ENCODE results near the gene SLC26A3.
"Not testable (repeated sequence)": the region's sequence is repeated elsewhere in the genome, so short reads cannot be mapped to it uniquely, and the experiment has no call there.

The SLC26A3 gene

DNA sequence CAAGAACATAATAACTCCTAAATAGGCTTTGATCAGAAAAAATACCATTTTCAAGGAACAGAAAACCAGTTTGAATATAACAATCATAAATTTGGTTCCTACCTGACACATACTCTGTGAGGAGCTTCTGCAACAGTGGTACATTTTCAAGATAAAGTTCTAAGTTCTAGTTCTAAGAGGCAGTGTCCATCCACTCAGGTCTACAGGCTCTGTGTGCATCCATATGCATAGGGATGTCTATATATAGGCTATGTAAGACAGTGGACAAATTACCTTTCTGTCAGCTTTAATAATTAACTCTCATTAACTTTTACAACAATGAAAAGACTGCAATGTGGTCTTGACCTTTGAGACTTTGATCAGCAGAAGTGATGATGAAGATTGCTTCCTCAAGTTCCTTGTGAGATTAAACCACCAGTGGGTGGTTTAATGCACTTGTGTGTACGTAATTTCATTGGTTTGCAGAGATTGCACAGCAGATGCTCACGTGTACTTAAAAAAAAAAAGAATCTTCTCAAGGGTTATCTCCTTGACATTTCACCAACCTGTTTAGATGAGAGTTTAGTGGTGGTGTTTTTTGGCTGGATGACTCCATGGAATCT, at the start of gene SLC26A3:
Gene SLC26A3 (minus strand): TSS at position 215 of the 602 bp plus-strand sequence. CDS start 8,714 bp downstream, outside the sequence.
- DNase-seq (ENCODE audit: low read depth): no peak
- no peak within 1 kb of the TSS for H3K4me3 ChIP-seq (ENCODE audit: low read depth, low read length)
- TF ChIP-seq, protein P1, sequence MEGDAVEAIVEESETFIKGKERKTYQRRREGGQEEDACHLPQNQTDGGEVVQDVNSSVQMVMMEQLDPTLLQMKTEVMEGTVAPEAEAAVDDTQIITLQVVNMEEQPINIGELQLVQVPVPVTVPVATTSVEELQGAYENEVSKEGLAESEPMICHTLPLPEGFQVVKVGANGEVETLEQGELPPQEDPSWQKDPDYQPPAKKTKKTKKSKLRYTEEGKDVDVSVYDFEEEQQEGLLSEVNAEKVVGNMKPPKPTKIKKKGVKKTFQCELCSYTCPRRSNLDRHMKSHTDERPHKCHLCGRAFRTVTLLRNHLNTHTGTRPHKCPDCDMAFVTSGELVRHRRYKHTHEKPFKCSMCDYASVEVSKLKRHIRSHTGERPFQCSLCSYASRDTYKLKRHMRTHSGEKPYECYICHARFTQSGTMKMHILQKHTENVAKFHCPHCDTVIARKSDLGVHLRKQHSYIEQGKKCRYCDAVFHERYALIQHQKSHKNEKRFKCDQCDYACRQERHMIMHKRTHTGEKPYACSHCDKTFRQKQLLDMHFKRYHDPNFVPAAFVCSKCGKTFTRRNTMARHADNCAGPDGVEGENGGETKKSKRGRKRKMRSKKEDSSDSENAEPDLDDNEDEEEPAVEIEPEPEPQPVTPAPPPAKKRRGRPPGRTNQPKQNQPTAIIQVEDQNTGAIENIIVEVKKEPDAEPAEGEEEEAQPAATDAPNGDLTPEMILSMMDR (IDR thresholded peaks at IDR 0.05; ENCODE audit: insufficient read depth, low read depth, low read length, missing control alignments): no peak

DNA sequence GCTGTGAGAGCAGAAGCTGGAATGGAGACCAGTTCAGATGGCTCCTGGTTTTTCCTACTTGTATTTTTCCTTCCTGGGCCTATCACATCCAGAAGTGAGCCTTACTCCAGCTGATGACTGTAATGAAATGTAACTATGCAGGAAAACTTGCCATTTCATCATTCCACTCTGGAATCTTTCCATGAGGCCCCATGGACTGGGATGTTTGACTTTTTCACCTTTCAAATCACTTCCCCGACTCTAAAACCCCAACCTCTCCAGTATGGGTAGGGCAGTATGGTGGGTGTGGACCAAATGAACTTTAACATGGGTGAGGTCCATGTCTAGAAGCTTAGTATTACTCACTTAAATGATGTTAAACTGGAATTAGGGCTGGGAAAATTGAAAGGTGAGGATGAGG, 47.6 kb upstream of the SLC26A3 start:
- no peak overlapping the region for H3K4me3 ChIP-seq (ENCODE audit: low read depth, low read length)
- TF ChIP-seq, protein P1 (IDR thresholded peaks at IDR 0.05; ENCODE audit: insufficient read depth, low read depth, low read length, missing control alignments): no peak
- no peak for DNase-seq (ENCODE audit: low read depth)

DNA sequence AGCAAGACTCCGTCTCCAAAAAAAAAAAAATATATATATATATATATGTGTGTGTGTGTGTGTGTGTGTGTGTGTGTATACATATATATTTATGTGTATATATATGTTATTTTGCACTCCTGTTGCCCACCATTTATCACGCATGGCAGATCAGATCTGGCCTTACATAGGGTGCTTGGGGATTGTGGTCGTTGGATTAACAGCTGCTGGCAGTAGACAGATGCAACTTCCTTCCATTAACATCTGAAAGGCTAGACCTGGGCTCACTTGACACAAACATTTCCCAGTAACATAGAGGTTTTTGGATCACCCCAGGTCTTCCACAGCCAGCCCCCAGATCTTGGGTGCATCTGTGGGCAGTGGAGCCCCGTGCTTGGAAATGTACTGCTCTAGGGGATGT, 47.2 kb upstream of the SLC26A3 start:
- no peak for DNase-seq (ENCODE audit: low read depth)
- H3K4me3 ChIP-seq (ENCODE audit: low read depth, low read length): no peak overlapping the region
- TF ChIP-seq, protein P1 (IDR thresholded peaks at IDR 0.05; ENCODE audit: insufficient read depth, low read depth, low read length, missing control alignments): no peak

DNA sequence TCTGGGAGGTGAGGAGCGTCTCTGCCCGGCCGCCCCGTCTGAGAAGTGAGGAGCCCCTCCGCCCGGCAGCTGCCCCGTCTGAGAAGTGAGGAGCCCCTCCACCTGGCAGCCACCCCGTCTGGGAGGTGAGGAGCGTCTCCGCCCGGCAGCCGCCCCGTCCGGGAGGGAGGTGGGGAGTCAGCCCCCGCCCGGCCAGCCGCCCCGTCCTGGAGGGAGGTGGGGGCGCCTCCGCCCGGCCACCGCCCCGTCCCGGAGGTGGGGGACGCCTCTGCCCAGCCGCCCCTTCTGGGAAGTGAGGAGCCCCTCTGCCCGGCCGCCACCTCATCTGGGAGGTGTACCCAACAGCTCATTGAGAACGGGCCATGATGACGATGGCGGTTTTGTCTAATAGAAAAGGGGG, 45.2 kb upstream of the SLC26A3 start:
- H3K4me3 ChIP-seq (ENCODE audit: low read depth, low read length); DNase-seq (ENCODE audit: low read depth): not testable (repeated sequence)

DNA sequence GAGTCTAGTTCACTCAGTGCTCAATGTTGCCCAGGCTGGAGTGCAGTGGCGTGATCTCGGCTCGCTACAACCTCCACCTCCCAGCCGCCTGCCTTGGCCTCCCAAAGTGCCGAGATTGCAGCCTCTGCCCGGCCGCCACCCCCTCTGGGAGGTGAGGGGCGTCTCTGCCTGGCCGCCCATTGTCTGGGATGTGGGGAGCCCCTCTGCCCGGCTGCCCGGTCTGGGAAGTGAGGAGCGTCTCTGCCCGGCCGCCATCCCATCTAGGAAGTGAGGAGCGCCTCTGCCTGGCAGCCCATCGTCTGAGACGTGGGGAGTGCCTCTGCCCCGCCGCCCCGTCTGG, 44.8 kb upstream of the SLC26A3 start:
- not testable (repeated sequence) for H3K4me3 ChIP-seq (ENCODE audit: low read depth, low read length)

DNA sequence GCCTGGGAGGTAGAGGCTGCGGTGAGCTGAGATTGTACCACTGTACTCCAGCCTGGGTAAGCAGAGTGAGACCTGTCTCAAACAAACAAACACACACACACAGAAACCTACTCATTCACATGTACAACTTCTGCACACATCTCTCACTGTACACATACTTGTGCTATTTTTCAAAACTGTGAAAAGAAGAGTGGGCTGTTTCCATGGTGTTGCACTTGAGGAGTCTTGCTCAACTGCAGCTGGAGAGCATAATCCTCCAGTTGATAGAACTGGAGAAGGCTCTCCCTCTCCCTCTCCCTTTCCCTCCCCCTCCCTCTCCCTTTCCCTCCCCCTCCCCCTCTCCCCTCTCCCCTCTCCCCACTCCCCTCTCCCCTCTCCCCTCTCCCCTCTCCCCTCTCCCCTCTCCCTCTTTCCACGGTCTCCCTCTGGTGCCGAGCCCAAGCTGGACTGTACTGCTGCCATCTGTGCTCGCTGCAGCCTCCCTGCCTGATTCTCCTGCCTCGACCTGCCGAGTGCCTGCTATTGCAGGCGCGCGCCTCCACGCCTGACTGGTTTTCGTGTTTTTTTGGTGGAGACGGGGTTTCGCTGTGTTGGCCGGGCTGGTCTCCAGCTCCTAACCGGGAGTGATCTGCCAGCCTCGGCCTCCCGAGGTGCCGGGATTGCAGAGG, 44.3 kb upstream of the SLC26A3 start:
- no peak overlapping the region for H3K4me3 ChIP-seq (ENCODE audit: low read depth, low read length)
- DNase-seq (ENCODE audit: low read depth): no peak
- TF ChIP-seq, protein P1 (IDR thresholded peaks at IDR 0.05; ENCODE audit: insufficient read depth, low read depth, low read length, missing control alignments): no peak

More for the DNA sequence above, 44.8 kb upstream of the SLC26A3 start:
- not testable (repeated sequence) for DNase-seq (ENCODE audit: low read depth)

DNA sequence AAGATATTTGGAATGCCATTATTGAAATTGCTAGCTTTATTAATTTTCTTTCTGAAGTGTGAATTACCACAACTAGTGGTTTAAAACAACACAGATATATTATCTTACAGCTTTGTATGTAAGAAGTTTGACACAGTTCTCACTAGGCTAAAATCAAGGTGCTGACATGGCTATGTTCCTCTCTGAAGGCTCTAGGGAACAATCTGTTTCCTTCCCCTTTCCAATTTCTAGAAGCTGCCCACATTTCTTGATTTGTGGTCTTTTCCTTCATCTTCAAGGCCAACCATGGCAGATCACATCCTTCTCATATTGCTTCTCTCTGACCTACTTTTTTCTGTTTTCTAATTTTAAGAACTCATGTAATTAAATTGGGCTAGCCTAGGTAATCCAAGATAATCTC, 43.3 kb upstream of the SLC26A3 start:
- H3K4me3 ChIP-seq (ENCODE audit: low read depth, low read length): no peak overlapping the region
- DNase-seq (ENCODE audit: low read depth): no peak
- TF ChIP-seq, protein P1 (IDR thresholded peaks at IDR 0.05; ENCODE audit: insufficient read depth, low read depth, low read length, missing control alignments): no peak

DNA sequence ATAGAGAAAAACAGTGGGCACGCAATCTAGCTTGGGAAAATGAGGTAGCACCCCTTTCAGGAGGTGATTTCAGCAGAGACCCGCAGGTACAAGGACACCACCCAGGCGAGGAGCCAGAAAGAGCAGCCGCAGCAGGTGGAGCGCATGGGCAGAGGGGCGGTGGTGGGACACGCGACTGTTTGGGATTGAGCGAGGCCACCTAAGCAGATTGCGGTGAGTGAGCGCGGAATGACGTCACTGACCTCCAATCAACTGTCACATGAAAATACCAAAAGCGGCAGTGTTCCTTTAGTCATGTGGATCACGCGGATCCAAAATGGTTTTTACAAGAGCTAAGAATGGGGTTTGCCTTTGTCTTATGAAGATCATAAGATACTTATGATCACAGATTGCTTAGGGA, 40.2 kb upstream of the SLC26A3 start:
- TF ChIP-seq, protein P1 (IDR thresholded peaks at IDR 0.05; ENCODE audit: insufficient read depth, low read depth, low read length, missing control alignments): no peak
- no peak overlapping the region for H3K4me3 ChIP-seq (ENCODE audit: low read depth, low read length)
- DNase-seq (ENCODE audit: low read depth): no peak
